ENCODE data around the gene TENT5A. TPM values are rescaled to one million over a fixed set of nuclear protein-coding genes. Genes with fewer than 3 reads are reported as not detected.

Gene TENT5A
- total RNA-seq, 1 experiment from 2014 or later = 1.7 TPM

DNA sequence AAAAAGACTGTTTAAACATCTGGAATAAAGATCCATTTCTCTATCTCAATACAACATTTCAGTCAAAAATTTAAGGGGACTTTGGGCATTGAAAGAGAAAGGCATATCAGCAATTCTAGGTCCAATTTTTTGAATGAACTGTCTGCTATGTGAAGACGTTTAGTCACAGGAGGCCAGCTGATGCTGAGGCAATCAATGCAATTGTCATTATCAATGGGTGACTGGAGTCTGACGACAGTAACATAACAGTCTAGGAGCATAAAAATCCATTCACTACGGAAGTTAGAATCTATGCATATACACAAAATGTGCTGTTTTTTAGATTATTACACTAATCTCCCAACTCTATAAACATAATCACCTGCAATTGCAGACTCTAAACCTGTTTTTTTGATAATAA is 37.8 kb downstream of the TENT5A start:
- ChIA-PET CTCF (no interaction called here), POLR2A (no interaction called here)
- H3K27ac ChIP-seq (ENCODE audit: low read length) = no peak overlapping the region

DNA sequence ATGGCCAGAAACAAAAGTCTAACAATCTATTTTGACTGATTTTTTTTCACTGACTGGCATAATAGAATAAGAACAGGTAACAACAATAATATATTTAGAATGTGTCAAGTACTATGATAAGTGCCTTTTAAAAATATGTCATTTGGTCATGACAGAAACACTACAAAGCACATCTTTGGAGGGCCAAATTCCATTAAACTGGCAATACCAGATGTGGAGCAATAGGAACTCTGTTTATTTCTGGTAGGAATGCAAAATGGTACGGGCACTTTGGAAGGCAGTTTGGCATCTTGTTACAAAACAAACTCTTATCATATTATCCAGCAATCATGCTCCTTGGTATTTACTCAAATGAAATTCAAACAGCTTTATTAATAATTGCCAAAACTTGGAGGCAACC is 39.3 kb downstream of the TENT5A start:
- H3K4me1 ChIP-seq (ENCODE audit: control insufficient read depth, insufficient read depth, low read length) = no peaks in the 10 kb centered on the region
- no peaks in the 10 kb centered on the region for H3K9me3 ChIP-seq (ENCODE audit: control insufficient read depth, insufficient read depth, low read depth, low read length)
- no peak for ATAC-seq
- H3K36me3 ChIP-seq (ENCODE audit: control insufficient read depth, insufficient read depth, low read length) = no peaks in the 10 kb centered on the region
- CTCF ChIA-PET = no interaction called here
- intact Hi-C loops (cut with micrococcal nuclease; ENCODE audit: unreplicated experiment) = no loop called here
- POLR2A ChIA-PET = no interaction called here
- H3K27me3 ChIP-seq (ENCODE audit: control insufficient read depth, insufficient read depth, low read length) = no peaks in the 10 kb centered on the region
- in situ Hi-C loops (cut with HindIII; ENCODE audit: low pct_unique_long_range_greater_than_20kb, low sequenced_read_pairs) = no loop called here
- BruUV-seq (replicated peaks) = no TSS peak
- H3K27ac ChIP-seq (ENCODE audit: low read length) = no peak overlapping the region
- no peak overlapping the region for H3K4me3 ChIP-seq (ENCODE audit: low read depth in 2 of 2, low read length in 2 of 2)
- TF ChIP-seq TCF7L2 (IDR thresholded peaks at IDR 0.05; ENCODE audit: low read depth, low read length) = no peak
- TF ChIP-seq POLR2AphosphoS5 (IDR thresholded peaks at IDR 0.05; ENCODE audit: low read depth, low read length) = no peak
- TF ChIP-seq, protein P1, sequence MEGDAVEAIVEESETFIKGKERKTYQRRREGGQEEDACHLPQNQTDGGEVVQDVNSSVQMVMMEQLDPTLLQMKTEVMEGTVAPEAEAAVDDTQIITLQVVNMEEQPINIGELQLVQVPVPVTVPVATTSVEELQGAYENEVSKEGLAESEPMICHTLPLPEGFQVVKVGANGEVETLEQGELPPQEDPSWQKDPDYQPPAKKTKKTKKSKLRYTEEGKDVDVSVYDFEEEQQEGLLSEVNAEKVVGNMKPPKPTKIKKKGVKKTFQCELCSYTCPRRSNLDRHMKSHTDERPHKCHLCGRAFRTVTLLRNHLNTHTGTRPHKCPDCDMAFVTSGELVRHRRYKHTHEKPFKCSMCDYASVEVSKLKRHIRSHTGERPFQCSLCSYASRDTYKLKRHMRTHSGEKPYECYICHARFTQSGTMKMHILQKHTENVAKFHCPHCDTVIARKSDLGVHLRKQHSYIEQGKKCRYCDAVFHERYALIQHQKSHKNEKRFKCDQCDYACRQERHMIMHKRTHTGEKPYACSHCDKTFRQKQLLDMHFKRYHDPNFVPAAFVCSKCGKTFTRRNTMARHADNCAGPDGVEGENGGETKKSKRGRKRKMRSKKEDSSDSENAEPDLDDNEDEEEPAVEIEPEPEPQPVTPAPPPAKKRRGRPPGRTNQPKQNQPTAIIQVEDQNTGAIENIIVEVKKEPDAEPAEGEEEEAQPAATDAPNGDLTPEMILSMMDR (IDR thresholded peaks at IDR 0.05) = no peak
- TF ChIP-seq, protein P2, sequence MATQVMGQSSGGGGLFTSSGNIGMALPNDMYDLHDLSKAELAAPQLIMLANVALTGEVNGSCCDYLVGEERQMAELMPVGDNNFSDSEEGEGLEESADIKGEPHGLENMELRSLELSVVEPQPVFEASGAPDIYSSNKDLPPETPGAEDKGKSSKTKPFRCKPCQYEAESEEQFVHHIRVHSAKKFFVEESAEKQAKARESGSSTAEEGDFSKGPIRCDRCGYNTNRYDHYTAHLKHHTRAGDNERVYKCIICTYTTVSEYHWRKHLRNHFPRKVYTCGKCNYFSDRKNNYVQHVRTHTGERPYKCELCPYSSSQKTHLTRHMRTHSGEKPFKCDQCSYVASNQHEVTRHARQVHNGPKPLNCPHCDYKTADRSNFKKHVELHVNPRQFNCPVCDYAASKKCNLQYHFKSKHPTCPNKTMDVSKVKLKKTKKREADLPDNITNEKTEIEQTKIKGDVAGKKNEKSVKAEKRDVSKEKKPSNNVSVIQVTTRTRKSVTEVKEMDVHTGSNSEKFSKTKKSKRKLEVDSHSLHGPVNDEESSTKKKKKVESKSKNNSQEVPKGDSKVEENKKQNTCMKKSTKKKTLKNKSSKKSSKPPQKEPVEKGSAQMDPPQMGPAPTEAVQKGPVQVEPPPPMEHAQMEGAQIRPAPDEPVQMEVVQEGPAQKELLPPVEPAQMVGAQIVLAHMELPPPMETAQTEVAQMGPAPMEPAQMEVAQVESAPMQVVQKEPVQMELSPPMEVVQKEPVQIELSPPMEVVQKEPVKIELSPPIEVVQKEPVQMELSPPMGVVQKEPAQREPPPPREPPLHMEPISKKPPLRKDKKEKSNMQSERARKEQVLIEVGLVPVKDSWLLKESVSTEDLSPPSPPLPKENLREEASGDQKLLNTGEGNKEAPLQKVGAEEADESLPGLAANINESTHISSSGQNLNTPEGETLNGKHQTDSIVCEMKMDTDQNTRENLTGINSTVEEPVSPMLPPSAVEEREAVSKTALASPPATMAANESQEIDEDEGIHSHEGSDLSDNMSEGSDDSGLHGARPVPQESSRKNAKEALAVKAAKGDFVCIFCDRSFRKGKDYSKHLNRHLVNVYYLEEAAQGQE (IDR thresholded peaks at IDR 0.05; ENCODE audit: insufficient read depth in 1 of 2, low read depth in 2 of 2, low read length in 1 of 2) = no peak
- TF ChIP-seq SIN3A (IDR thresholded peaks at IDR 0.05; ENCODE audit: borderline replicate concordance, insufficient read depth, low read depth, low read length) = no peak
- DNase-seq (ENCODE audit: low read depth, low spot score) = no peak

More for the DNA sequence above, 37.8 kb downstream of the TENT5A start:
- no peaks in the 10 kb centered on the region for H3K4me1 ChIP-seq (ENCODE audit: control insufficient read depth, insufficient read depth, low read length)
- H3K4me3 ChIP-seq (ENCODE audit: low read depth in 2 of 2, low read length in 2 of 2) = no peak overlapping the region
- no peak for DNase-seq (ENCODE audit: low read depth, low spot score)
- ATAC-seq = no peak
- H3K36me3 ChIP-seq (ENCODE audit: control insufficient read depth, insufficient read depth, low read length) = no peaks in the 10 kb centered on the region
- intact Hi-C loops (cut with micrococcal nuclease; ENCODE audit: unreplicated experiment) = no loop called here
- TF ChIP-seq, protein P1 (IDR thresholded peaks at IDR 0.05) = no peak
- no peak for TF ChIP-seq SIN3A (IDR thresholded peaks at IDR 0.05; ENCODE audit: borderline replicate concordance, insufficient read depth, low read depth, low read length)
- no peak for TF ChIP-seq POLR2AphosphoS5 (IDR thresholded peaks at IDR 0.05; ENCODE audit: low read depth, low read length)
- TF ChIP-seq TCF7L2 (IDR thresholded peaks at IDR 0.05; ENCODE audit: low read depth, low read length) = no peak
- TF ChIP-seq, protein P2 (IDR thresholded peaks at IDR 0.05; ENCODE audit: insufficient read depth in 1 of 2, low read depth in 2 of 2, low read length in 1 of 2) = no peak
- H3K27me3 ChIP-seq (ENCODE audit: control insufficient read depth, insufficient read depth, low read length) = no peaks in the 10 kb centered on the region
- BruUV-seq (replicated peaks) = no TSS peak
- no peaks in the 10 kb centered on the region for H3K9me3 ChIP-seq (ENCODE audit: control insufficient read depth, insufficient read depth, low read depth, low read length)
- in situ Hi-C loops (cut with HindIII; ENCODE audit: low pct_unique_long_range_greater_than_20kb, low sequenced_read_pairs) = no loop called here

Data from Panc1 (cell line).